DND-41 (cell line): ENCODE results near the gene ASB16.

Experiments
- EZH2 ChIP-seq: IDR thresholded peaks from 3 replicates; pipeline ENCODE4 v1.6.1; 2012; ENCODE audit warnings: borderline replicate concordance, low read depth, mild to moderate bottlenecking, moderate library complexity, low read length, inconsistent platforms; ENCODE audit not compliant: severe bottlenecking
- TF ChIP-seq, protein P1 (sequence below): IDR thresholded peaks from 2 replicates; pipeline ENCODE4 v1.5.1; 2012; ENCODE audit warnings: borderline replicate concordance, low read length, moderate library complexity, mild to moderate bottlenecking; ENCODE audit not compliant: poor library complexity, severe bottlenecking; ENCODE audit errors: extremely low read depth

DNA sequence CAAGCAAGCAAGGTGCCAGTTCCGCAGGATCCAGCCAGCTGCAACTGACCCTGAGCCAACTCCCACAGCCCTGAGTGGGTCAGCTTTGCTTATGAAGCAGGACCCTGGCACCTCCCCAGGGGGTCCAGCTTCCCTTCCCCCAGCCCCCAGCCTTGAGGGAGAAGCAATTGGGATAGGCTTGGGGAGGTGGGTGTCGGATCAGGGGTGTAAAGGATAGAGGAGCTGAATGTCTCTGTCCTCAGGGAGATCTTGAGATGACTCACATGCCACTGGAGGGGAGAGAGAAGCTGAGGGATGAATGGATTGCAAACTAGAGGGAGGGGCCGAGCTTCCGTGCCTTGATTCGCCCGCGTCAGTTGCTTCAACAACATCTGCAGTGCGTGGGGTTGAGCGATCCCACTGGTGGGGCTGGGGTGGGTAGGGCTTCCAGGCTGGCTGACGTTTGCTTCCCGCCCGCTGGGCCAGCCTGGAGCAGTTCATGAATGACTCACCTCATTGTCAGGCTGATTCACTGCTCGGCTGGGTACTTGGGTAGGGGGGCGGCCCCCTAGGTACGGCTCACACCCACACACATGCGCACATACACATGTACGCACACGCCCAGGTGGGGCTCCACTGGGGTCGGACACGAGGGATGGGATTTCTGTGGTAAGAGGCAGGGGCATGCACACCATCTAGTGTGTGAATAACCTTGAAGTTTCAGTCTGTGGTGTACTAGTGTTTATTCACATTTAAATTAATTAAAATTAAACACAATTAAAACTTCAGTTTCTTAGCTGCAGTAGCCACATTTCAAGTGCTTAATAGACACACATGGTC, 32.4 kb upstream of the ASB16 start:
- TF ChIP-seq, protein P1, sequence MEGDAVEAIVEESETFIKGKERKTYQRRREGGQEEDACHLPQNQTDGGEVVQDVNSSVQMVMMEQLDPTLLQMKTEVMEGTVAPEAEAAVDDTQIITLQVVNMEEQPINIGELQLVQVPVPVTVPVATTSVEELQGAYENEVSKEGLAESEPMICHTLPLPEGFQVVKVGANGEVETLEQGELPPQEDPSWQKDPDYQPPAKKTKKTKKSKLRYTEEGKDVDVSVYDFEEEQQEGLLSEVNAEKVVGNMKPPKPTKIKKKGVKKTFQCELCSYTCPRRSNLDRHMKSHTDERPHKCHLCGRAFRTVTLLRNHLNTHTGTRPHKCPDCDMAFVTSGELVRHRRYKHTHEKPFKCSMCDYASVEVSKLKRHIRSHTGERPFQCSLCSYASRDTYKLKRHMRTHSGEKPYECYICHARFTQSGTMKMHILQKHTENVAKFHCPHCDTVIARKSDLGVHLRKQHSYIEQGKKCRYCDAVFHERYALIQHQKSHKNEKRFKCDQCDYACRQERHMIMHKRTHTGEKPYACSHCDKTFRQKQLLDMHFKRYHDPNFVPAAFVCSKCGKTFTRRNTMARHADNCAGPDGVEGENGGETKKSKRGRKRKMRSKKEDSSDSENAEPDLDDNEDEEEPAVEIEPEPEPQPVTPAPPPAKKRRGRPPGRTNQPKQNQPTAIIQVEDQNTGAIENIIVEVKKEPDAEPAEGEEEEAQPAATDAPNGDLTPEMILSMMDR: no peak
- TF ChIP-seq EZH2: no peak
